ENCODE results near the gene SHH. TPM values are rescaled to one million over a fixed set of nuclear protein-coding genes. Genes with fewer than 3 reads are reported as not detected.
"Not testable (repeated sequence)": the region's sequence is repeated elsewhere in the genome, so short reads cannot be mapped to it uniquely, and the experiment has no call there.

Gene SHH
- total RNA-seq, 1 donor from 2014 or later = 3.2 TPM

- no peak for DNase-seq
Observed at GRCh38 chr7:155819186-155819585, 6.9 kb upstream of the SHH start.

GRCh38 chr7:155818820-155819168 is 6.5 kb upstream of the SHH start:
- DNase-seq = no peak

GRCh38 chr7:155818154-155818819 is 6.0 kb upstream of the SHH start:
- DNase-seq = no peak

GRCh38 chr7:155817515-155817914 is 5.3 kb upstream of the SHH start:
- not testable (repeated sequence) for DNase-seq

- no peak for DNase-seq
Observed at GRCh38 chr7:155816996-155817395, 4.7 kb upstream of the SHH start.

GRCh38 chr7:155816192-155816508 is 3.9 kb upstream of the SHH start:
- DNase-seq = no peak

- no peak for DNase-seq
Observed at GRCh38 chr7:155815332-155816191, 3.3 kb upstream of the SHH start.

- no peak for DNase-seq
Observed at GRCh38 chr7:155814316-155815276, 2.3 kb upstream of the SHH start.

- no peak for DNase-seq
Observed at GRCh38 chr7:155813546-155814315, 1.5 kb upstream of the SHH start.

- no peak for DNase-seq
Observed at GRCh38 chr7:155813125-155813524, 862 bp upstream of the SHH start.

- no peak for DNase-seq
Observed at GRCh38 chr7:155811560-155811894, 736 bp downstream of the SHH start.

- no peak for DNase-seq
Observed at GRCh38 chr7:155810770-155811559, 1.3 kb downstream of the SHH start.

- no peak for DNase-seq
Observed at GRCh38 chr7:155809947-155810769, 2.1 kb downstream of the SHH start.

- no peak for DNase-seq
Observed at GRCh38 chr7:155809332-155809946, 2.8 kb downstream of the SHH start.

GRCh38 chr7:155808549-155809331 is 3.5 kb downstream of the SHH start:
- no peak for DNase-seq

- DNase-seq = no peak
Observed at GRCh38 chr7:155807789-155808548, 4.3 kb downstream of the SHH start.

GRCh38 chr7:155807065-155807671 is 5.1 kb downstream of the SHH start:
- no peak for DNase-seq

All from skin of body (tissue), 2 donors.